Duodenal mucosa (tissue), 2 donors: ENCODE results near the gene F13A1.

Experiments
- H3K27ac ChIP-seq: one replicate; pipeline ENCODE4 v1.7.0; 2013; ENCODE audit warnings: low read depth, low read length
- H3K27me3 ChIP-seq, 2 donors: one replicate each; pipeline ENCODE4 v1.7.0; 2013; ENCODE audit warnings: low read length in 2 of 2, control low read depth in 1 of 2; ENCODE audit not compliant: insufficient read depth in 2 of 2, control insufficient read depth in 1 of 2
- H3K36me3 ChIP-seq, 2 donors: one replicate each; pipeline ENCODE4 v1.7.0; 2013; ENCODE audit warnings: low read length in 2 of 2, control low read depth in 1 of 2; ENCODE audit not compliant: insufficient read depth in 2 of 2, control insufficient read depth in 1 of 2
- H3K4me1 ChIP-seq, 2 donors: one replicate each; pipeline ENCODE4 v1.7.0; 2013; ENCODE audit warnings: low read length in 2 of 2, control low read depth in 1 of 2; ENCODE audit not compliant: insufficient read depth in 2 of 2, control insufficient read depth in 1 of 2
- H3K4me3 ChIP-seq, 2 donors: one replicate each; pipeline ENCODE4 v1.7.0; 2013; ENCODE audit warnings: low read length in 2 of 2, low read depth in 1 of 2
- H3K9ac ChIP-seq, 2 donors: one replicate each; pipeline ENCODE4 v1.7.0; 2013; ENCODE audit warnings: low read length in 2 of 2, low read depth in 1 of 2
- H3K9me3 ChIP-seq, 2 donors: one replicate each; pipeline ENCODE4 v1.7.0; 2013; ENCODE audit warnings: low read length in 2 of 2, control low read depth in 1 of 2; ENCODE audit not compliant: control insufficient read depth in 1 of 2

F13A1 gene

DNA sequence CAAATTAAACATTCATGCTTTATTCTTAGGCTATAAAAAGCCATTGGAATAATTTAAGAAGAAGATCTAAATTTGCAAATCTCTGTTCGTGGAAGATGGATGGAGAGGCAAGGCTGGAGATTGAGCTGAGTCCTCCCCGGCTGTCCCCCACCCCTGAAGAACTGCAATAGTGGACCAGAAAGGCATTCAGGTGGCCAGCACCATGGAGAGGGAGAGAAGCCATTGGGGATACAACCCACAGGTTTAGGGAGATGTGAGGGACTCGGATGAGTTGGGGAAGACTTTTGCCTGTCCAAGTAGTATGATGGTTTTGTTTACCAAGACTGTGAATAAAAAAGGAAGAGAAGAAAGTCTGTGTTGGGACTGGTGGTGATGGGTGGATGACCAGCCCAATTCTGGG lies 120.8 kb downstream of the F13A1 start:
- Histone ChIP-seq H3K4me1 (no peaks in the 10 kb centered on the region), H3K4me3 (no peak overlapping the region), H3K9me3 (no peaks in the 10 kb centered on the region), H3K9ac (no peak overlapping the region), H3K36me3 (no peaks in the 10 kb centered on the region), H3K27me3 (no peaks in the 10 kb centered on the region), H3K27ac (no peak overlapping the region)

DNA sequence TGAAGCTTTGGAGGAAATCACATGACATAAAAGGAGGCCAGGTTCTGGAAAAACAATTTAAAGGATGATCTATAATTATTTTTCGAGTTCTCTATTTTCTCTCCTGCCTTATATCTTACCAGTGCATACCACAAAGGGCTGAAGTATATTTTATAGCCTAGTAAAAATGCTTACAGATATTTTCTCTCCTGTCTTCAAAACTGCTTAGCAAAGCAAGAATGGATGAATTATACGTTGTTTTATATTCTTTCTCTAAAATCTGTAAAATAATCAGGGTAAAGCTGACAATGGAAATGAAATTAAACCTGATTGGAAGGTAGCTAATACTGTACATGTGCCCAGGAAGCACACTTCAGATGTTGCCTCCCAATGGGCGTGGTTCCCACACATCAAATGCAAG lies 123.7 kb downstream of the F13A1 start:
- Histone ChIP-seq H3K27ac (no peak overlapping the region), H3K9me3 (no peaks in the 10 kb centered on the region), H3K36me3 (no peaks in the 10 kb centered on the region), H3K4me1 (no peaks in the 10 kb centered on the region), H3K27me3 (peaks cover 0 to 3% of the 10 kb centered on the region in 2 donors), H3K4me3 (no peak overlapping the region), H3K9ac (no peak overlapping the region)

DNA sequence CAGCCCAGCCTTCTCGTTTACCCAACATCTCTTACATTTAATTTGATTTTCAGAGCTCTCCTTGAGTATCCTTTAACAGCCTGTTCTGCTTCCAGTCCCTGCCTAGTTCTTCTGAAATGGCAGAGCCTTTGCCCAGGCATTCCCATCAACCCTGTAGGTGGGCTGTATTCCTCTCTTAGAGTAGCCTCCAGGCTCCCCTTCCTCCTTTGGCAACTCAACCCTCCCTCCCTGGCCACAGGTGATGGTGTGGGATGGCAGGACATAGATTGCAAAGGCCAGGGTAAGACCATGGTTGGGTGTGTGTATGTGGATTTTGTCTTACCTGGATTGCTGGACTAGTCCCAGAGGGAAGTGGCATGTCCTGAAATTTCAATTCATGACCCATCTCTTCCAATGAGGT lies 125.4 kb downstream of the F13A1 start:
- Histone ChIP-seq H3K9ac (no peak overlapping the region), H3K27me3 (peaks cover 0 to 3% of the 10 kb centered on the region in 2 donors), H3K27ac (no peak overlapping the region), H3K9me3 (no peaks in the 10 kb centered on the region), H3K4me1 (no peaks in the 10 kb centered on the region), H3K4me3 (no peak overlapping the region), H3K36me3 (no peaks in the 10 kb centered on the region)

DNA sequence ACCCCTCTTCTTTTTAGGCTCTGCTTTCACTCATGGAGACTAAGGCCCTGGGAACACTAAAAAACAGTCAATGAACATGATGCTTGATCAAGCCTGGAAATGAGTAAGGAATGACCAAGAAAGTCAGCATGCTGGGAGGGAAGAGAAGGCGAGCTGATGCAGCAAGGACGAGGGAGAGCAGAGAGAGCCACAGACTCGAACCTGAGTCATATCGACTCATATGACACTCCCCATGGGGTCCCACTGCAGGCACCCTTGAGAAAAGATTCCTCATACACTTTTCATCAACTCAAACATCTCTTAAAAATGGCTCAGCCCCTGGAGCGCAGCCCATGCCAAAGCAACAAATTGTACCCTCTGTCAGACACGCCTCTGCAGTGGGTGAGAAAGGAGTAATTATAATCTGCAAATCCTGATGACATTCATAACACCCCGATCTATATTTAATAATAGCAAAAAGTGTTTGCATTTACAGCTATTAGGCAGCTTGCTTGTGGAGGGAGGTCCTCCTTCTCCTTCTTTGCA lies 127.2 kb downstream of the F13A1 start:
- Histone ChIP-seq H3K36me3 (no peaks in the 10 kb centered on the region), H3K9me3 (no peaks in the 10 kb centered on the region), H3K27ac (no peak overlapping the region), H3K9ac (no peak overlapping the region), H3K27me3 (peaks cover 0 to 3% of the 10 kb centered on the region in 2 donors), H3K4me1 (no peaks in the 10 kb centered on the region), H3K4me3 (no peak overlapping the region)

DNA sequence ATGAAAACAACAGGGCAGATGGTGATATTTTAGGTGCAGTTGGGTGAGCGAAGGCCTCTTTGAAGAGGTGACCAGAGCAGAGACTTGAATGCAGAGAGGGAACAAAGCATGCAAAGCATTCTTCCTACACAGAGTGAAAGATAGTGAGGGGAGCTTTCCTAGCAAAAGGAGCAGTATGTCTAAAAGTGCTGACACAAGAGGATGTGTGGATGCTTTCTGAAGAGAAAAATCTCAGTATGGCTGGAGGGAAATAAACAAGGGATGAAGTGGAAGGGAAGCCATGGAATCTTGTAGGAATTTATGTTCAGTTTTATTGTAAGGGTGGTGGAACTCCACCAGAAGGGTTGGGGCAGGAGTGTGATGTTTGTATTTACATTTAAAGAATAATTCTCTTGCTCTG lies 128.6 kb downstream of the F13A1 start:
- Histone ChIP-seq H3K36me3 (no peaks in the 10 kb centered on the region), H3K4me3 (no peak overlapping the region), H3K27ac (no peak overlapping the region), H3K27me3 (peaks cover 0 to 3% of the 10 kb centered on the region in 2 donors), H3K9ac (no peak overlapping the region), H3K4me1 (no peaks in the 10 kb centered on the region), H3K9me3 (no peaks in the 10 kb centered on the region)

DNA sequence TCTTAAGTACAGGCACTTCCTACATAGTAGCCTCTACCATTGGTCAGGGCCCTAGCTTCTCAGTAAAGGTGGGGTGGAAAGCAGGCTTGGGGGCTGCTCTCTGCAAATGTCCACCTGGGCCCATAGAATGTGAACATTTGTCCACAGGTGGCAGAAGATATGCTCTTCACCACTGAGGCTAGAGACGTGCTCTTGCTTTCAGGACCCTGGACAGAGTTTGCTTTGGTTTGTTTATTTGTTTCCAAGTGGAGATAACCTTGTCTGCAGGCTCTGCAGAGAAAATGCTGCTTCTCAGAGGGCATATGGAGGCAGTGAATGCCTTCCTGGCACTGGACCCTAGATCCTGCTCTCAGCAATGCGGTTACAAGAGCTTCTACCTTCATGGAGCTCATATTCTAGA lies 129.0 kb downstream of the F13A1 start:
- no peaks in the 10 kb centered on the region for H3K4me1 ChIP-seq
- peaks cover 0 to 3% of the 10 kb centered on the region in 2 donors for H3K27me3 ChIP-seq
- H3K4me3 ChIP-seq = no peak overlapping the region

DNA sequence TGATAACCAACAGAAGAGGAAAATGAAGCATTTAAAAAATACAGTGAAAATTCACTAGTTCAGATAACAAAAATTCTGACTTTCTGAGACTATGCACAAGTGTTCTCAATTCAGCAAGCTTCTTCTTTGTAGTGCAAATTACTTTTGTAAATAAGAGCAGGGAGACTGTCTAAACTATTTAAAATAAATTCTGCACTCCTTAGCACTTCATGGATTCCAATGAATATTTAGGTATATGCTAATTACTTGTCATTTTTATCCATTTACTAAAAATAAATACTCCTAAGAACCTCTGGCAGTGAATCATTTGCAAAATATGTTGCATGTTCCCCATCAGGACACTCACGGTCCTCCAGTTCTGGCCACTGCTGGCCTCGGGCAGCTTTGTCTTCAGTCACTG lies 139.8 kb downstream of the F13A1 start:
- Histone ChIP-seq H3K27ac (no peak overlapping the region), H3K36me3 (no peaks in the 10 kb centered on the region), H3K4me3 (no peak overlapping the region), H3K9me3 (no peaks in the 10 kb centered on the region), H3K4me1 (no peaks in the 10 kb centered on the region), H3K27me3 (no peaks in the 10 kb centered on the region), H3K9ac (no peak overlapping the region)

More for the DNA sequence above, 129.0 kb downstream of the F13A1 start:
- H3K9me3 ChIP-seq = no peaks in the 10 kb centered on the region
- no peaks in the 10 kb centered on the region for H3K36me3 ChIP-seq
- H3K27ac ChIP-seq = no peak overlapping the region
- H3K9ac ChIP-seq = no peak overlapping the region

DNA sequence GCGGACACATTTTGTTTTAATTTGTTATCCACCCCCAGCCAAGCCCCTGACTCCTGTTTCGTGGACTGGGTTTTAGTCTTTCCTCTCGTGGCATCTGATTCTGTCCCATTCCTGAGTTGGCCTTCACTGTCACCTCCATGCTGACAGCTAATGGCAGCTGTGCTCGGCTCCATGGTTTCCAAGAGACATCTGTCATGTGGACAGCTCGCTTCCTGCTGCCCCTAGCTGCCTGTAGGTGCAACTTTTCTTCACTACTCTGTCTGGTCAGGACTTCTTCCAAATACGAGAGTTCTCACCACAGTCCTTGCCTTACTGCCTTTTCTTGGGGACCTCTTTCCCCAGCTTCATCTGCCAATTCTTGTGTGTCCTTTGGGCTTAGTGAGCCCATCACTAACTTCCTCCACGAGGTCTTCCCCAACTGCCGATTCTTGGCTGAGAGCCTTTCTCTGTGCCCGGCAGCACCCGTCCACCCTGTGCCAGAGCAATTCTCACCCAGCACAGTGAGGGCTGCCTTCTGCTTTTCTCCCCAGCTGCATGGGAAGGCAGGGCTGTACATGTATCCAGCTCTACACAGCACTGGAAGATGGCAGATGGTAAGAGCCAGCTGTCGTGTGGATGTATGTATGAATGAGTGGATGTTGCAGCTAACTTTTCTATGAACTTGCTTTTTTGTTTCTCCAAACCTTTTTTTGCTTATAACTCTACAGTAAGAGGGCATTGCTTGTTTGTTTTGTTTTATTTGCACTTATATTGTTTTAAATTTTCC lies 140.4 kb downstream of the F13A1 start:
- no peaks in the 10 kb centered on the region for H3K36me3 ChIP-seq
- no peak overlapping the region for H3K4me3 ChIP-seq
- H3K9me3 ChIP-seq = no peaks in the 10 kb centered on the region
- H3K27me3 ChIP-seq = no peaks in the 10 kb centered on the region
- H3K27ac ChIP-seq = no peak overlapping the region
- no peaks in the 10 kb centered on the region for H3K4me1 ChIP-seq
- H3K9ac ChIP-seq = no peak overlapping the region

DNA sequence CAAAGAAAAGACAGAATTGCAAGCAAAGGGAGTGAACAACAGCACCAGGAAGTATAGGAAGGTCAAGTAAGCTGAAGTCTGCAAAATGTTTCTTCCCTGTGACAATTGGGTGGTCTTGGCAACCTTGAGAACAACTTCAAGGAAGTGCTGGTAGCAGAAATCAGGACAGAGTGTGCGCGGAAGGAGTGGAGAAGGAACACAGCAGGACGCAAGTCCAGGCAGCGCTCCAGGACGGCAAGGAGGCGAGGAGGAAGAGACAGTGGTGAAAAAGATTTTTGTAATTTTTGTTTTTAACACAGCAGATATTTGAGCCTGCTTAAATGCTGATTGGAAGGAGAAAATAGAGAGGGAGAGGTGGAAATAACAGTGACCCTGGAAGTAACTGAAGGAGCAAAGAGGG lies 141.7 kb downstream of the F13A1 start:
- Histone ChIP-seq H3K4me1 (no peaks in the 10 kb centered on the region), H3K27me3 (no peaks in the 10 kb centered on the region), H3K9me3 (no peaks in the 10 kb centered on the region), H3K27ac (no peak overlapping the region), H3K9ac (no peak overlapping the region), H3K4me3 (no peak overlapping the region), H3K36me3 (no peaks in the 10 kb centered on the region)

DNA sequence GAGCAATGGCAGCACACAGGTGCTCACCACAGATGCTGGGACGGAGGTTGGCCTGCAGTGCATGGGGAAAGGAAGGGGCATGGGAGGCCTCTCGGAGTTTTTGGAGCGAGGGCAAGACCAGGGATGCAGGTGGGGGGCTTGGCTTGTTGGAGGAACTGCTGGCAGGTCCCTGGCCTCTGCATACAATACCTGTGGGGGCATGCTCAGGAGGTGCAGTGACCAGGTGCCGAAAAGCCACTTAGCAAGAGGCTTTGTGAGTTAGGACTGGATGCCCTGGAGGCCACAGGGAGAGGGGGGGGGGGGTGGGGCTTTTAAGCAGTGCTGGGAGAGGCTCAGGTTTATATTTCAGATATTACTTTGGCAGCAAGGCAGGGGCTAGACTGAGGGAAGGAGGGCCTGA lies 142.7 kb downstream of the F13A1 start:
- H3K27me3 ChIP-seq = no peaks in the 10 kb centered on the region
- no peak overlapping the region for H3K4me3 ChIP-seq
- H3K36me3 ChIP-seq = no peaks in the 10 kb centered on the region
- H3K4me1 ChIP-seq = no peaks in the 10 kb centered on the region
- H3K27ac ChIP-seq = no peak overlapping the region
- H3K9me3 ChIP-seq = no peaks in the 10 kb centered on the region
- no peak overlapping the region for H3K9ac ChIP-seq
